GM18508 (cell line): ENCODE results near the gene ZNF652.
"Not testable (repeated sequence)": the region's sequence is repeated elsewhere in the genome, so short reads cannot be mapped to it uniquely, and the experiment has no call there.

ENCODE experiments used
- ATAC-seq: cut with Tn5 transposase; IDR thresholded peaks from one replicate; pipeline ENCODE4 v1.9.1; 2021; ENCODE audit warnings: moderate number of reproducible peaks; ENCODE audit not compliant: insufficient read depth, unreplicated experiment

The ZNF652 gene

DNA sequence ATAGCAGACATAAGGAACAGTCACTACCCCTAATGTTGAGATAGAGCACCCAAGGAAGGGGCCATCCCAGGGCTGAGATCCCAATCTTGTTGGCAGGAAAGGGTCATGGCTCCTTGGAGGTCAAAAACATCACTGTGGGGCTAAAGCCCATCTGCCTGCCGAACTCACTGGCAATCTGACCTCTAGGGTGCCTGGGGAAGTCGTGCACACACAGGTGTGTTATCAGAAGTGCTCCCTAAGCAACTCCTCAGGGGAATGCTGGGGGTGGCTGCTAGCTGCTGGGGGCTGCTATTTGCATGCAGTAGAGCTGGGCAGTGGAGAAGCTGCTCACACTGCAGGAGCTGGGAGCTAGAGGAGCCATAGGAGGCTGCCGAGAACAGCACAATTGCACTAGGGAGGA is 84.0 kb downstream of the ZNF652 start:
- ATAC-seq = no peak

- ATAC-seq = no peak
These were observed 84.4 kb downstream of the ZNF652 start for GRCh38 chr17:49277638-49278037.

DNA sequence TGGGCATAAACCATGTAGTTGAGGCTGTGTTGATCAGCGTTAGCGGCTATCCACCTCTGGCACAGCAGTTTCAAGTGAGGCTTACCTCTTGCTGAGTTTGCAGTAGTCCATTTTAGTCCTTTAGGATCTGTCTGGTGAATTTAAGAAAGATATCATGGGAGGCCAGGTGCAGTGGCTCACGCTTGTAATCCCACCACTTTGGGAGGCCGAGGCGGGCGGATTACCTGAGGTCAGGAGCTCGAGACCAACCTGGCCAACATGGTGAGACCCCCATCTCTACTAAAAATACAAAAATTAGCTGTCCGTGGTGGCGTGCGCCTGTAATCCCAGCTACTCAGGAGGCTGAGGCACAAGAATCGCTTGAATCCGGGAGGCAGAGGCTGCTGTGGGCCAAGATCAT is 86.1 kb downstream of the ZNF652 start:
- ATAC-seq = not testable (repeated sequence)

GRCh38 chr17:49269356-49269755 is 92.7 kb downstream of the ZNF652 start:
- no peak for ATAC-seq

GRCh38 chr17:49267912-49268311 is 94.1 kb downstream of the ZNF652 start:
- ATAC-seq = no peak

DNA sequence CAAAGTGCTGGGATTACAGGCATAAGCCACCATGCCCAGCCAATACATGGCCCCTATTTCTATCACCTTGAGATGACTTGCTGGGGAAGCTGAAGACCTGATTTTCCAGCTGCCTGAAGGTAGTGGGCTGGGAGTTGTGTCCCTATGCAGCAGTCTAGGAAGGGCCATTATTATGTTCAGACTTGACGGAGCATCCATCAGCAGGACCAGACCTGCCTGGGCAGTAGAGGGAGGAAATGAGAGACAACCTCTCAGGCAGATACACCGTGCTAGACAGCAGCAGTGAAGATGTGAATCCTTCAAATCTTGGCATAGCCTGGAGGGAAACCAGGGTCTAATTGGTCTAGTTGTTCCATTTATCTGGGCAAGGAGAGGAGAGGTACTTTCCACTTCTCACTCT is 95.8 kb downstream of the ZNF652 start:
- ATAC-seq = no peak

DNA sequence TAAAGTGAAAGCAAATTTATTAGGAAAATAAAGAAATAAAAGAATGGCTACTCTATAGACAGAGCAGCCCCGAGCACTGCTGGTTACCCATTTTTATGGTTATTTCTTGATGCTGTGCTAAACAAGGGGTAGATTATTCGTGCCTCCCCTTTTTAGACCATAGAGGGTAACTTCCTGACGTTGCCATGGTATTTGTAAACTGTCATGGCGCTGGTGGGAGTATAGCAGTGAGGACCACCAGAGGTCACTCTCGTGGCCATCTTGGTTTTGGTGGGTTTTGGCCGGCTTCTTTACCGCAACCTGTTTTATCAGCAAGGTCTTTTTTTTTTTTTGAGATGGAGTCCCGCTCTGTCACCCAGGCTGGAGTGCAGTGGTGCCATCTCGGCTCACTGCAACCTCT is 100.5 kb downstream of the ZNF652 start:
- not testable (repeated sequence) for ATAC-seq

DNA sequence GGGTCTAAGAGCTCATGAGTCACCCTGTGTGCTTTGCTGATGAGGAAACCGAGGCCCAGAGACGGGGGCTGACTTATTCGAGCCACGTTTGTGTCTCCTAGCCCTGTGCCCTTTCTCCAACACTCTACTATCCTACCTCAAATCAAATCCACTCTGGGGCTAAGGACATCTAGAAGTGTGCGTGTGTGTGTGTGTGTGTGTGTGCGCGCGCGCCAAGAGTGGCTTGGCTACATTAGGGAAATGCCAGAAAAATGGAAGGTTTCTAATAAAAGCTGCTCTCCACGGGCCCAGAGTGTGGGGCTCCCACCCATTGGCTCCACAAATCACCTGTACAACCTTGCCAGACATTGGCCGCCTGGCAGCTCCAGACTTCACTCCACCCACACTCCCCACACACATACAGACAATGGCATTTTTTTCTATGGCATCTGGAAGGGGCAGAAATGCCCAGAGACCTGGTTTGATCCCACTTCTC is 101.2 kb downstream of the ZNF652 start:
- ATAC-seq = no peak

DNA sequence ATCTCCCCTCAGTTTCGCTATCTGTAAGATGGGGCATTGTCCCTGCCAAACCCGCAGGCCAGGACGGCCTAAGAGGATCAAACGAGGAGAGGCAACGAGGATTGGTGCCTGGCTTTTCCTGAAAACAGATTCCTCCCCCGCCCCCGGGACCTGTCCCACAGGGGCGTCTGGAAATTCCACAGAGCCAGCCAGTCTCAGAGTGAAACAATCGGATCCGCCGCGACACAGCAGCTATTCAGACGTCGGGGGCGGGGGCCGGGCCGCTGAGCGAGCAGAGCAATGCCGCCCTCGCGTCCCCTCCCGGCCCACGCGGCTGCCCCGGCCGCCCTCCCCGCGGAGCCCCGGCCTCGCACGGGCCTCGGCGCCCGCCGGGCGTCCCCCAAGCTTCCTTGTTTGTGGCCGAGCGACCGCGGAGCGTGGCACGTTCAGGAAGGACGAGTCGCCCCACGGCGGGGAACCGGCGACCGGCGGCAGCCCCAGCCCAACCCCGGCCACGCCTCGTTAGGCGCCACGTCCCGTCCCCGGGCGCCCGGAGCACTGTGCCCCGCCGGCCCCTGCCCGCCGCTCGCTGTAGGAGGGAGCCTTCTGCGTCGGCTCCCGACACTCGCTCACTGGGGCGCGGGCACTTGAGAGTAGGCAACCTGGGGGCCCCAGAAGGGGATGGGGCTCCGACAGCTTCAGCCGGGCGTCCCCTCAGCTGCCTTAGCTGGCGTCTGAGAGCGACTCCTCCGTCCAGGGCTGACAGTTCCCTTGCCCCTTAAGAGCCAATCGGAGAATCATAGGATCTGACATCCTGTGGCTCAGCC is 101.8 kb downstream of the ZNF652 start:
- ATAC-seq = no peak

GRCh38 chr17:49259663-49260010 is 102.4 kb downstream of the ZNF652 start:
- ATAC-seq = no peak

- no peak for ATAC-seq
These were observed 103.7 kb downstream of the ZNF652 start for GRCh38 chr17:49258394-49258793.

DNA sequence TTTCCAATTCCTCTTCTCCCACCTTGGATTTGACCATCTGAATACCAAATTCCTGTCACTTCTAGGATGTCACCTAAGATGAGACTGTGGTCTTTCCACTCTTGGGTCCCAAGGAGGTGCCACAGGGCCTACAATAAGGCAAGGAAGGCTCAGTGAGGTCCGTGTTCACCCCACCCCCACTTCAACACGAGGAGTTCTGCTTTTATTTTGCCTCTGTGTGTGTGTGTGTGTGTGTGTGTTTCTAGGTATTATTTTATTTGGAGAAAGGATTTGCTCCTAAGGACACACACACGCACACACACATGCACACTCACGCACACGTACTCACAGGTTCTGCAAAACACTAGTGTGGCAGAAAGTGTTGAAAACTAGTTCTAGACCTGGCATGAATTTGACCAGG is 106.9 kb downstream of the ZNF652 start:
- no peak for ATAC-seq

DNA sequence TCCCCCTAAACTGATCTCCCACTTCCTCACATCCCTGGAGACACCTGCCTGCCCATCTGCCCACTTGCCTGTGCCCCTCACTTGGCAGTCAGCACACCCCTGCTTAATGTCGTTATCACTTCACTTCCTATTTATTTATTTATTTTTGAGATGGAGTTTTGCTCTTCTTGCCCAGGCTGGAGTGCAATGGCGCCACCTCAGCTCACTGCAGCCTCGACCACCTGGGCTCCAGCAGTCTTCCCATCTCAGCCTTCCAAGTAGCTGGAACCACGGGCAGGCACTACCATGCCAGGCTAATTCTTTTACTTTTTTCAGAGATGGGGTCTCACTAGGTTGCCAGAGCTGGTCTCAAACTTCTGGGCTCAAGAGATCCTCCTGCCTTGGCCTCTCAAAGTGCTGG is 108.0 kb downstream of the ZNF652 start:
- ATAC-seq = no peak

- ATAC-seq = no peak
These were observed 109.8 kb downstream of the ZNF652 start for GRCh38 chr17:49252148-49252695.

DNA sequence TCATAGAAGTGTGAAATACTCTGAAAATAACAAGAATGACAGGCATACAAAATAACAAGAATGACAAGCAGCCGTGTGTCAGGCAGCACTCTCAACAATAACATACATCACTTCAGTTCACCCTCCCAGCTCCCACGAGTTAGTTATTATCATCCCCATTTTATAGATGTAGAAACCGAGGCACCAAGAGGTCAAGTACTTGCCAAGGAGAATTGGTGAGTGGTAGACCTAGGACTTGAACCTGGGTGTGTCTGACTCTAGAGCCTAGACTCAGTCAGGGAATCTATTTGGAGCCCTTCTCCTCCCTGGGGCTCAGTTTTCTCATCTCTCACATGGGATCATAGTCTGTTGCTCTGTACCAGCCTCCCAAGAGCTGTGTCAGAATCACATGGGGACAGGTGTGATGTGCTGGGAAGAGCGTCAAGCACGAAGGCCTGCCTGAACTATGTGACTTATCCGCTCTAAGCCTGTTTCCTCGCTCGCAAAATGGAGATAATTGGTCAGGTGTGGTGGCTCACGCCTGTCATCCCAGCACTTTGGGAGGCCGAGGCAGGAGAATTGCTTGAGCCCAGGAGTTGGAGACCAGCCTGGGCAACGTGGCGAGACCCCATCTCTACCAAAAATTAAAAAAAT is 112.0 kb downstream of the ZNF652 start:
- ATAC-seq = no peak

DNA sequence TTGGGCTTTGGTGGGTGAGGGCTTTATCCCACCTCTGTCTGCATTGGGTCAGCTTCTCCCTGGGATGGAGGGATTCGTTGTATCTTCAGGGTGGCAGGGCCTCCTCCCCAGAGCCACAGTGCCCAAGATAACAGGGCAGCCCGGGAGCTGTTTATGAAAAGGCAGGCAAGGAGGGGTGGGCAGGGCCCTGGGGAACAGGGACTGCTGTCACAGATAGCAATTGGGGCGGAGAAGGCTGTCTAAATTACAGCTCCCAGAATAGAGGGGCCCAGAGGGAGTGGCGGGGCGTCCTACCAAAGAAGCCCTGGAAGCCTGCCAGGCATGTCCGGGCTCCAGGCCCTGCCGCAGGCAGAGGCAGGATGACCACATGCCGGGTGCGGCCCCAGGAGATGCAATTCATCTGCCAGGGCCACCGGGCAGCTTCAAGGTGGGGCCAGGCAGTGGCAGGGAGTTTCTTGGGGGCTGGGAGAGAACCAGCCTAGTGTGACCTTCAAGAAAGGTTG is 112.7 kb downstream of the ZNF652 start:
- ATAC-seq = no peak

- ATAC-seq = no peak
These were observed 114.1 kb downstream of the ZNF652 start for GRCh38 chr17:49247944-49248343.

GRCh38 chr17:49244839-49245238 is 117.2 kb downstream of the ZNF652 start:
- no peak for ATAC-seq
